GM12878 (cell line): ENCODE measurements around the gene TXNIP. TPM values are rescaled to one million over a fixed set of nuclear protein-coding genes. Genes with fewer than 3 reads are reported as not detected.

Experiments used
- ATAC-seq: fragments of 200-7000 bp; cut with Tn5 transposase; 3 replicates; pipeline ENCODE4 v1.9.1; 2020; ENCODE audit warnings: mild to moderate bottlenecking, moderate library complexity
- BruUV-seq: library from RNA; stranded (reverse); fragments of 400-500 nt; replicated peaks from 2 replicates; lab custom pipeline; 2021; lab: Mats Ljungman, UMichigan
- CTCF ChIA-PET: fragments of 300-600 bp; sonication (Branson Sonifier 250); formaldehyde crosslinking; extraction: SDS; loops from one replicate; lab custom pipeline; 2021; ENCODE audit warnings: inconsistent platforms; lab: Yijun Ruan, JAX
- POLR2A ChIA-PET: fragments of 350-600 bp; formaldehyde crosslinking; extraction: SDS; loops from one replicate; lab custom pipeline; 2021; ENCODE audit warnings: inconsistent platforms; lab: Charles Lee
- RAD21 ChIA-PET: fragments of 300-600 bp; sonication (Branson Sonifier 250); formaldehyde crosslinking; loops from one replicate; lab custom pipeline; 2023; ENCODE audit warnings: antibody characterized with exemption; ENCODE audit not compliant: unreplicated experiment; lab: Charles Lee
- SMC1A ChIA-PET: fragments of 300-600 bp; sonication (Branson Sonifier 250); formaldehyde crosslinking; loops from one replicate; lab custom pipeline; 2023; ENCODE audit not compliant: unreplicated experiment, uncharacterized antibody; lab: Charles Lee
- DNase-seq: peaks from one replicate; pipeline ENCODE4 v3.0.0-alpha.2; 2011; ENCODE audit warnings: low read depth, low spot score
- FAIRE-seq: peaks from 3 replicates; lab custom pipeline; 2011; peaks lifted over from hg19 to GRCh38; lab: Jason Lieb, UNC
- H2AFZ ChIP-seq: 2 replicates; pipeline ENCODE4 v1.6.0; 2011; ENCODE audit warnings: low read depth, low read length, control low read depth; ENCODE audit not compliant: control insufficient read depth
- H3K27ac ChIP-seq: 2 replicates; pipeline ENCODE4 v1.5.1; 2011; ENCODE audit warnings: control low read depth; ENCODE audit not compliant: control insufficient read depth, insufficient read depth
- H3K27me3 ChIP-seq, 2 experiments: replicated peaks in 1 of 2; 2 replicates each; pipeline versions ENCODE4 v1.6.0 to v1.6.1; 2011; ENCODE audit warnings: low read length in 1 of 2; ENCODE audit not compliant: control insufficient read depth in 2 of 2, insufficient read depth in 2 of 2
- H3K36me3 ChIP-seq, 2 experiments: 2 replicates each; pipeline ENCODE4 v1.5.1; 2011; ENCODE audit warnings: low read length in 1 of 2; ENCODE audit not compliant: control insufficient read depth in 2 of 2, insufficient read depth in 2 of 2
- H3K4me1 ChIP-seq: 2 replicates; pipeline ENCODE4 v1.6.1; 2011; ENCODE audit warnings: mild to moderate bottlenecking, low read length, moderate library complexity, mixed read lengths; ENCODE audit not compliant: control insufficient read depth, insufficient read depth
- H3K4me2 ChIP-seq: 2 replicates; pipeline ENCODE4 v1.6.0; 2011; ENCODE audit warnings: control low read depth; ENCODE audit not compliant: control insufficient read depth, insufficient read depth
- H3K4me3 ChIP-seq: fragments of 200-600 bp; sonication (generic); 2 replicates; pipeline ENCODE4 v1.5.1; 2016
- H3K79me2 ChIP-seq: 2 replicates; pipeline ENCODE4 v1.6.0; 2011; ENCODE audit warnings: low read length; ENCODE audit not compliant: control insufficient read depth, insufficient read depth
- H3K9ac ChIP-seq: 2 replicates; pipeline ENCODE4 v1.8.0; 2011; ENCODE audit warnings: low read length, control low read depth, mixed read lengths; ENCODE audit not compliant: control insufficient read depth, insufficient read depth
- H3K9me3 ChIP-seq: replicated peaks from 3 replicates; pipeline ENCODE4 v1.5.1; 2011; ENCODE audit warnings: mild to moderate bottlenecking, low read length; ENCODE audit not compliant: control insufficient read depth, insufficient read depth
- H4K20me1 ChIP-seq: 2 replicates; pipeline ENCODE4 v1.6.0; 2011; ENCODE audit not compliant: control insufficient read depth, insufficient read depth
- EED ChIP-seq: sonication (generic); IDR thresholded peaks from 2 replicates; pipeline ENCODE4 v1.6.1; 2016; ENCODE audit warnings: antibody characterized with exemption, low read depth
- MXI1 ChIP-seq: fragments of 150-350 bp; IDR thresholded peaks from 2 replicates; pipeline ENCODE4 v1.6.1; 2011; ENCODE audit warnings: low read depth, mild to moderate bottlenecking, inconsistent platforms, low read length, improper control_type of control experiment
- NFIC ChIP-seq: IDR thresholded peaks from 2 replicates; pipeline ENCODE4 v1.6.1; 2012; ENCODE audit warnings: low read depth, mild to moderate bottlenecking, inconsistent platforms, low read length, moderate library complexity
- PKNOX1 ChIP-seq: fragments of 450-650 bp; IDR thresholded peaks from 2 replicates; pipeline ENCODE4 v1.6.1; 2016; ENCODE audit warnings: mild to moderate bottlenecking
- POLR2AphosphoS5 ChIP-seq: IDR thresholded peaks from 2 replicates; pipeline ENCODE4 v1.6.1; 2011; ENCODE audit warnings: mild to moderate bottlenecking, low read length, inconsistent platforms
- RB1 ChIP-seq: fragments of 450-650 bp; formaldehyde crosslinking; IDR thresholded peaks from 2 replicates; pipeline ENCODE4 v1.6.1; 2017; ENCODE audit warnings: mild to moderate bottlenecking, borderline replicate concordance
- REST ChIP-seq: IDR thresholded peaks from 2 replicates; pipeline ENCODE4 v1.6.1; 2012; ENCODE audit warnings: mild to moderate bottlenecking, low read depth, low read length
- TAF1 ChIP-seq: IDR thresholded peaks from 2 replicates; pipeline ENCODE4 v1.6.1; 2011; ENCODE audit warnings: mild to moderate bottlenecking, low read depth, low read length, borderline replicate concordance
- ZNF592 ChIP-seq: fragments of 450-650 bp; IDR thresholded peaks from 2 replicates; pipeline ENCODE4 v1.6.1; 2017; ENCODE audit warnings: mild to moderate bottlenecking, moderate library complexity
- in situ Hi-C: fragments of 300-500 bp; cut with MboI; formaldehyde crosslinking; loops from 9 replicates; pipeline ENCODE4 v1.14.3; 2018; ENCODE audit warnings: mixed read lengths
- intact Hi-C: fragments of 100-400 bp; cut with micrococcal nuclease; formaldehyde crosslinking; loops from one replicate; pipeline ENCODE4 v1.14.2; 2022; ENCODE audit not compliant: unreplicated experiment
- polyA plus RNA-seq, 11 experiments: library from polyadenylated mRNA; depleted of rRNA in 4 of 11; unstranded in 6 of 11; stranded (reverse) in 5 of 11; fragments of >200 nt; fragmentation: Nextera tagmentation in 4 of 11; fragmentation: Illumina TruSeq in 1 of 11; extraction: Ambion mirVana in 4 of 11; extraction: Trizol in 1 of 11; gene quantifications; 1 replicate in 1 of 11; 2 replicates in 10 of 11; pipeline versions ENCODE4 v1.2.1 to v1.2.3, GENCODE V29; 2011 to 2016; ENCODE audit warnings: inconsistent platforms in 2 of 11, missing spikeins in 2 of 11, low read depth in 1 of 11
- total RNA-seq, 4 experiments: library from RNA; depleted of rRNA in 3 of 4; stranded (reverse); fragments of >200 nt in 3 of 4; fragmentation: Illumina TruSeq in 1 of 4; extraction: Trizol in 1 of 4; gene quantifications; 2 replicates each; pipeline versions ENCODE4 v1.2.1 to v1.2.3, GENCODE V29; 2013 to 2021

The TXNIP gene
- total and polyA plus RNA-seq, 10 of the 15 experiments (the other 5 are each of a cell fraction or from before 2014, with no cell fraction given): 48.7 to 133 (median 107) TPM

GRCh38 chr1:145956781-145957442, 39.5 kb downstream of the TXNIP start (continued):
- TF ChIP-seq PKNOX1: peak; percentile 36; the same call in 1 of the 2 replicates
- no peak for TF ChIP-seq EED
- peak; percentile 52 for TF ChIP-seq MXI1
- no peak for TF ChIP-seq TAF1

GRCh38 chr1:145956361-145956760, 40.0 kb downstream of the TXNIP start:
- Histone ChIP-seq H3K9ac (peak overlapping the region; percentile 72), H4K20me1 (no peaks in the 10 kb centered on the region), H2AFZ (no peak overlapping the region; the same call in 1 of the 2 replicates), H3K79me2 (peaks cover 21% of the 10 kb centered on the region), H3K9me3 (no peaks in the 10 kb centered on the region), H3K27me3 (no peaks in the 10 kb centered on the region; a peak in 1 of 4 replicates), H3K27ac (peak overlapping the region; percentile 73), H3K36me3 (no peaks in the 10 kb centered on the region; a peak in 1 of 4 replicates), H3K4me1 (peaks cover 7% of the 10 kb centered on the region), H3K4me3 (peak overlapping the region; percentile 78), H3K4me2 (peak overlapping the region; percentile 93)
- BruUV-seq: no TSS peak
- DNase-seq: no peak
- ChIA-PET CTCF (interaction anchor here (0.8 to 4.1 kb wide), 7 partner anchors 8 to 64 kb away, joined by 3 to 27 read pairs (median 5); partner anchors contain the start of genes ANKRD34A, POLR3GL and RBM8A), RAD21 (interaction anchor here (4.7 kb wide), 1 partner anchor 22 kb away, joined by 47 read pairs; no protein-coding TSS in a partner anchor), POLR2A (interaction anchor here (1.4 to 5.8 kb wide), 5 partner anchors 8 to 81 kb away, joined by 7 to 58 read pairs (median 18); partner anchors contain the start of genes ANKRD34A, POLR3GL and RBM8A), SMC1A (interaction anchor here (0.6 to 4.1 kb wide), 11 partner anchors 8 to 111 kb away, joined by 3 to 37 read pairs (median 6); partner anchors contain the start of genes ANKRD34A, NUDT17, POLR3GL and RBM8A)
- no peak for FAIRE-seq
- ATAC-seq: no peak
- in situ Hi-C loops (no loop called here), intact Hi-C loops (no loop called here)
- no peak for TF ChIP-seq REST
- TF ChIP-seq NFIC: no peak
- TF ChIP-seq RB1: no peak
- no peak for TF ChIP-seq POLR2AphosphoS5
- no peak for TF ChIP-seq ZNF592
